GF-D8 (cell line): Measurements from ENCODE around the gene ANK3.

ENCODE experiments used
- DNase-seq: peaks from one replicate; lab custom pipeline; 2025; lab: John Stamatoyannopoulos, UW

Gene ANK3

DNA sequence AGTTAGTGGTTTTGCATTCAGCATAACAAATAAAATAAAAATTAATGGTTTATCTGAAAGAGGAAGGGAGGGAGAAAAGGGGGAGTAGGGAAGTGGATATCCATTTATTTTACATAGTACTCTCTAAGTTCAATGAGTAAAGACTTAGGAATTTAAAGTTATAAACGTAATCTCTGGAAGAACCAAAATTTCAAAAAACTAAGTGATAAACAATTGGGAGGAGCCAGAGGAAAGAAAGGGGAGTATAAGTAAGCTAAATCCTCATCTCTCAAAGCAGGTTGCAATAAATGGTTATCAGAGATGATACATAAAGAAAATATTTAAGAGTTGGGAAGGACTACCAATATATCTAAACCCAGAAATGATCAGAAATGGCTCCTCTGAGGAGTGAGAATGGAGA, 46.4 kb downstream of the ANK3 start:
- no peak for DNase-seq

DNA sequence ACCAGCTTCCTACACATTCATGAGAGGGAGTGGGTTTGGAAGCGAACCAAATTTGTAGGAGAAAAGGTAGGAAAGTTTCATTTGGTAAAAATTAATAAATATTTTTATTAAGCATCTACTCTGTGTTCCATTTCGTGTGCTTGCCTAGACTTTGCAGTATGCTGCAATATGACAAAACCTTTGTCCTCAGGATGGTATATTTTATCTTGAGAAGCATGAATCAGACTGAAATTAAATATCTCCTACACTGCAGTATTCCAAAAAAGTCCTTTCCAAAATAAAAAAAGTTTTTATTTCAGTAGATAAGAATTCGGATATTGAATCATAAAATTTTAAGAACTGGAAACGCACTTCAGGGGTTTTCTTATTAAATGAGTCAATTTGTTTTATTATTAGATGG, 47.7 kb downstream of the ANK3 start:
- DNase-seq, result no peak

GRCh38 chr10:60340973-60341372, 48.7 kb downstream of the ANK3 start:
- DNase-seq, result no peak

DNA sequence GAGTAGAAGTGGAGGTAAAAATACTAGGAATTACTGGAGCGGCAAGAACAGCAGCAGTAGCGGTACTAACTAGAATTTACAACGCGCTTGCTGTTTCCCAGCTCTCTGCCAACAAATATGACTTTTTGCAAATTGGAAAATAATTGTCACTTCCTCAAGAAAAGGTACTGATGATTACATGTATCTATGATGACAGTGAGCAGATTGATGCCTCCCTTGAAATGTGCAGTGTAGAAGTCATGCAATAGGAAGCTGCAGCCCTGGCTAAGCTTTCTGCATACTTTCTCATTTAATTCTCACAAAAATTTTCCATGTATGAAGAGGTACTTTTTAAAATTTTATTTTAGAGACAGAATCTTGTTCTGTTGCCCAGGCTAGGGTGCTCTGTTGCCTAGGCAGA, 49.9 kb downstream of the ANK3 start:
- no peak for DNase-seq

GRCh38 chr10:60338786-60339185, 50.9 kb downstream of the ANK3 start:
- no peak for DNase-seq

GRCh38 chr10:60338002-60338564, 51.6 kb downstream of the ANK3 start:
- DNase-seq, result no peak

- no peak for DNase-seq
Measured at GRCh38 chr10:60336901-60337630, 52.6 kb downstream of the ANK3 start.

DNA sequence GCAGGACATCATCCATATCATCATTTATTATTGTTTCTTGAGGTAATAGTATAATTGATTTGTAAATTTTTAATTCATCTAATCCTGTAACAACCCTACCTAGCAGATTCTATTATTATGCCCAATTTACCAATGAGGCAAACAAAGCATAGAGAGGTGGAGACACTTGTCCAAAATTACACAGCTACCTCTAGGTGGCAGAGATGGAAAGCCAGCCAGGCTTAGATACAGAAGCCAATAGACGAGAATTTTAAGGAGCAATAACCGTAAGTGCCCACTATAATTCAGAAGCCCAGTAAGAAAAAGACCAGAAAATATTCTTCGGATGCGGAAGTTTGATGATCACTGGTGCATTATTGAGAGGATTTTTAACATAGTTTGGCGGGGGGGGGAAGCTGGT, 54.0 kb downstream of the ANK3 start:
- no peak for DNase-seq

DNA sequence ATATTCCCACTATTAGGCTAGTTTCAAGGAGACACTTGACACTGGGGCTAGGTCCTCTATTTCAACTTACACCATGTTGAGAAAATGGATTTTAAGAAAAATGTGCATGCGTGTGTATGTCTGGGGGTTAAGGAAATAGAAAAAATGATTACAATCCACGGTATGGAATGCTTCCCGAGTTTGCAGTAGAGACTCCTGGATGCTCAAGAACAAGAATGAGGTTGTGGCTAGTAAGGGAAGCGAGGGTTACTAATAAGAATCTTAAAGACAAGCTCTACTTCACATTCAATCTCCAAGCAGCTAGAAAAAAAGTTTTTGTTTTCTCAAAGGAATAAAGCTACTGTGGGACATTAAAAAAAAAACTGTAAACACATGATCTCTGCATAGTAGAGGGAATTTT, 54.7 kb downstream of the ANK3 start:
- no peak for DNase-seq

- no peak for DNase-seq
Measured at GRCh38 chr10:60332371-60332770, 57.3 kb downstream of the ANK3 start.

DNA sequence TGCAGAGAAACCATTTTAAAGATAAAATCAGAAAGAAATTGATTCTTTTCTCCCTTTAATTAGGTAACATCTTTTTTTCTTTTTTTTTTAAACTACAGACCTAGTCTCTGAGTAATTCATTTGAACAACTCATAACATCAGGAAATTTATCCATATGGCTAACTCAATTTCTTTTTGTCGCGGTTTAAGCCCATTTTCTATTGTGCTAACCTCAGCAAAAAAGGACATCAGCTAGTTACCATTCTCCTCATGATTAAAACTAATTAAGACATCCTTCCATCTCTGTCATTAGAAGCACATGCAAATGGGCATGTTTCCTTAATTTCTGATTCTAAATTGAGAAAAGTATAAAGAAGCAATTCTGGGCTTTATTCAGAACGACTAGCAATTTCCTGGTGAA, 57.8 kb downstream of the ANK3 start:
- DNase-seq, result no peak

- no peak for DNase-seq
Measured at GRCh38 chr10:60323162-60323561, 66.5 kb downstream of the ANK3 start.

GRCh38 chr10:60320666-60321065, 69.0 kb downstream of the ANK3 start:
- no peak for DNase-seq

GRCh38 chr10:60316029-60316428, 73.6 kb downstream of the ANK3 start:
- DNase-seq, result no peak

- DNase-seq, result no peak
Measured at GRCh38 chr10:60315311-60315710, 74.4 kb downstream of the ANK3 start.

DNA sequence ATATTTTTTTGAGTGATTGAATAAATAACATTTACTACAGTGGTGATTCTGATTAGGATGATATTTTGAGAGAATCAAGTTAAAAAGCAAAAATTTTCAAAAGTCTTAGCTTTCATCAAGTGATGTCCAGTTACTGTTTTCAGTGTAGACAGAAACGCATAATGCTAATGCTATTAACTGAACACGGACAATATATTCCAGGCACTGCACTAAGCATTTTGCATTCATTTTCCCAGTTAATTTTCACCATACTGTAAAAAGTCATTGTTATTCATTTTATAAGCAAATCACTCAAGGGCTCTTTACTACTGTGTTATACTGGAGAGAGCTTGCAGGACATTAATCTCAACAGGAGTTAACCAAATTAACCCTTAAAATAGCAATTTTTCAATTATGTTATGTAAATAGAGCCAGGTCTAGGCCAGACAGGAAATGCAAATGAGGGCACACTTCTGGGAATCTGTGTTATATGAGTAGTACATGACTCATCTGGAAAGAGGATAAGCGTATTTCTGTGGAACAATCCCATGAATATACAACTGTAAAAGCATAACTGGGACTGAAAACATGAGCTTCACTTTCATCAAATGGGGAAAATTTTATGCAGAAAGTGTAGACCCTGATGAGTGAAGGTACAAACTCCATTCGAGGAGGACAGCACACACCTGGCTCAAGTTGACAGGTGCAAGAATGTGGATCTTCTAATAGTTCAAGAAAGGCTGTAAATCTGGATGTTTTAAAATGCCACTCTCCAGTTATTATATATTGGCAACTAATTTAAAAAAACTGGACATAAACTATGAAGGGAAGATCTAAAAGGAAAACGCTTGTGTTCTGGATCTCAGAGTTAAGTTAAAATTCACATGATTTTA, 75.4 kb downstream of the ANK3 start:
- no peak for DNase-seq

DNA sequence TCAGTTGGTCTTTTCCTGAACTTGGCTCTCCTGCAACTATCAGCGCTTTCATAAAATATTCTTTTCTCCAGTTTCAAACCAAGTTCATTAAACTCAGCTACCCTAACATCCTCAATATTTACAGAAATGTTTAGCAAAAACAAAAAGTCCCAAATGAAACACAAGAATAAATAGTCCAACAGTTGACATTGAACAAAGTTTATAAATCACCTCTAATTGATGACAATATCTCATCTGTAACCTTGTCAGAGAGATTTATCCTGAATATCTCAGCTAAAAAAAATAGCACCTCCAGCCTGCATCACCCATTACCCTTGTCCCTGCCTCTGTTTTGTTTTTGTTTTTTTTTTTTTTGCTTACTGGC, 76.1 kb downstream of the ANK3 start:
- DNase-seq, result no peak

GRCh38 chr10:60312818-60313588, 76.7 kb downstream of the ANK3 start:
- DNase-seq, result no peak

GRCh38 chr10:60311821-60312220, 77.9 kb downstream of the ANK3 start:
- DNase-seq, result no peak

DNA sequence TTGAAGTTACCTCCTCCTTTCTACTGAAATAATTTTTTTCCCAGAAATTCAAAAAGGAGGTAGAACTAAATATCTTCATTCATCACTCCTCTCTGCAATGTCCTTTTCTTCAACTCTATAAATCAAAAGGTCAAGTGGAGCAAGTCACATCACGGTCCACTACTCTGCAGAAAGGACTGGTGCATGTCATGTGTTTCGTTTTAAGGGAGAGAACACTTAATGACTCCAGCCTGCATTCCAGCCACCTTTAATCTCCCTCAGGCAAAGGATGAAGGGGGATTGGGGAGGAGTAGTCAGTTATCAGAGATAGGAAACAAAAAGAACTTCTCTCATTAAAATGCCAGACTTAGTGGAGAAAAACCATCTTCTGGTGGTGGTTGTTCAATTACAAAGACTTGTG, 78.9 kb downstream of the ANK3 start:
- no peak for DNase-seq

GRCh38 chr10:60309891-60310290, 79.8 kb downstream of the ANK3 start:
- DNase-seq, result no peak

DNA sequence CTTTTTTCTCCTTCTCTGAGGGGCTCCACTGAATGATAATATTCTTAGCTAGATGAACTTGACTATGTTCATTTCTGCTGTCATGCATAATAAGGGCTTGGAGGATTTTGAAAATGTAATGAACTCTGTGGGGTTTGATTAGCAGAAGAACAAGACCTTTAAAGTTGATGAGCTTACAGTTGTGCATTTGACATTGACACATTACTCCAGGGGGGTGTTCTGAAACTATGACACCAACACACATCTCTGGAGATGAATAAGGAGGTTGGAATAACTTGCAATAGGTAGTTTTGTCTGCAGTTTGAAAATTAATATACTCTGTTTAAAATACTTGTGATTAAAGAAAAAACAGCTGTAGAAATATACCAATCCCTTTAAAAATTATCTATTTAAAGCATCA, 80.3 kb downstream of the ANK3 start:
- no peak for DNase-seq
